Hypothalamus (tissue), 51 donors: ENCODE results near the gene PLEKHG2.
A peak's percentile ranks its signal among the peaks of the same experiment; 100 is the strongest.

Source experiments
- DNase-seq, 51 donors: peaks; one replicate each; lab custom pipeline; 2025; lab: John Stamatoyannopoulos, UW

Gene PLEKHG2

DNA sequence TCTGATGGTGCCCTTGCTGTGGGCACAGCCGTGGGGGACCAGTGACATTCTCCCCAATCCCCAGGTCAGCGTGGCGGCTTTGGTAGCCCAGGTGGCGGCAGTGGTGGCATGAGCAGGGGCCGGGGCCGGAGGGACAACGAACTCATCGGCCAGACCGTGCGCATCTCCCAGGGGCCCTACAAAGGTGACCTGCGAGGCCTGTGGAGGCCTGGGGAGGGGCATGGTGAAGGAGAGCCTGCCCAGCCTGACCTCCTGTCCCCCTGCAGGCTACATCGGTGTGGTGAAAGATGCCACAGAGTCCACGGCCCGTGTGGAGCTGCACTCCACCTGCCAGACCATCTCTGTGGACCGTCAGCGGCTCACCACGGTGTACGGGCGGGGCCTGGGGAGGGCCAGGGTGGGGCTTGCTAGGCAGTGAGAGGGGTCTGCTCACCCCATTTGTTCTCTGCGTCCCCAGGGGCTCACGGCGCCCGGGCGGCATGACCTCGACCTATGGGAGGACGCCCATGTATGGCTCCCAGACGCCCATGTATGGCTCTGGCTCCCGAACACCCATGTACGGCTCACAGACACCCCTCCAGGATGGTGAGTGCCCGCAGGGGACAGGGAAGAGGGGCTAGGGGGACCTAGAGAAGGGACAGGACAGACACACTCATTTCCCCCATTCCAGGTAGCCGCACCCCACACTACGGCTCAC is 60.4 kb downstream of the PLEKHG2 start:
- no peak for DNase-seq

DNA sequence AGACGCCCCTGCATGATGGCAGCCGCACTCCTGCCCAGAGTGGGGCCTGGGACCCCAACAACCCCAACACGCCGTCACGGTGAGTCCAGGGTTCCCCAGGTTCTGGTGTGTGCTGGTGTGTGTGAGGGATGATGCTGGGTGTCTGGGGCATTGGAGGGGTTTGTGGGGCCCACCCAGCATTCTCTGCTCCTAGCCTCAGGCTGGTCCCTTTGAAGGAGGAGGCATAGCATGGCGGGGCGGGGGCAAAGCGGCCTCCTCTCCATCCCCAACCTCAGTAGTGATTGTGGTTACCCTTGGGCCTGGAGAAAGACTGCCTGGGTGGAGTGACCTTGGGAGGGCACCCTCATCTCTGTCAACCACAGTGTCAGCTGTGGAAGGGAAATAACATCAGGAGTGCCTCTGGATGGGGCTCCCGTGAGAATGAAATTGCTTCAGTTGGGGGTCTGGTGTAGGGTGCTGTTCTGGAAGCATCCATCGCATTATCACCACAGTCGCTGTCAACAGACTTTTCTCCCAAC is 61.0 kb downstream of the PLEKHG2 start:
- no peak for DNase-seq

DNA sequence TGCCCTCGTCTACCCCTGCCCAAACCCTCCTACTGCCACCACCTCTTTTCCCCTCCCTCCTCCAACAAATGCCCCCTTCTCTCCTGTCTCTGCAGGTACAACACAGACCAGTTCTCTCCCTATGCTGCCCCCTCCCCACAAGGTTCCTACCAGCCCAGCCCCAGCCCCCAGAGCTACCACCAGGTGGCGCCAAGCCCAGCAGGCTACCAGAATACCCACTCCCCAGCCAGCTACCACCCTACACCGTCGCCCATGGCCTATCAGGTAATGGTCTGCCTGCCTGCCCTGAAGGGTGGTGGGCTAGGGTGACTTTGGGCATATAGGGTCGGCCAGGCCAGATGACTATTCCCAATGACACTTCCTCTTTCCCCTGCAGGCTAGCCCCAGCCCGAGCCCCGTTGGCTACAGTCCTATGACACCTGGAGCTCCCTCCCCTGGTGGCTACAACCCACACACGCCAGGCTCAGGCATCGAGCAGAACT is 61.7 kb downstream of the PLEKHG2 start:
- peak in 34 of 51 donors; percentile 0 to 52 (median 16) for DNase-seq

DNA sequence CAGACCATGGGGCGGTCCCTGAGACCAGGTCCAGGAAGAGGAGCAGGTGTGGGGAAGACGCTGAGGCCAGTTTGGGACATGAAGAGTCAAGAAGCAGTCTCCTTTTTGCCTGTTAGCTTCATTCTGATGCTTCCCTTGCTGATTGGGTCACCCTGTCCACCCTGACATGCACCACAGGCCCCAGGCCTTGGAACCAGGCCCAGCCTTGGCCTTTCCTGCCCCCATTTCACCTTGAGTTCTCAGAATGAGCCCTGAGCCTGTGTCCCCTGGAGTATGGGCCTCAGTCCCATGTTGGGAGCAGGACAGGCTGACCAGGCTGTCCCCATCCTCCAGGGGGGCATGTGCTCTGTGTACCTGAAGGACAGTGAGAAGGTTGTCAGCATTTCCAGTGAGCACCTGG is 63.3 kb downstream of the PLEKHG2 start:
- no peak for DNase-seq
